ENCODE data around the gene TMEM123.

- TF ChIP-seq POLR2A (IDR thresholded peaks at IDR 0.05; ENCODE audit: low read length) (no peak), GATA1 (IDR thresholded peaks at IDR 0.05; ENCODE audit: low read depth, low read length) (no peak)
Measured at GRCh38 chr11:102396708-102397563, 55.6 kb downstream of the TMEM123 start.
